DLD1 (cell line): ENCODE results near the gene TMEM132D.

Experiments
- in situ Hi-C: cut with HindIII; loops from 2 replicates; pipeline ENCODE4 v1.10.0; 2017; ENCODE audit warnings: low sequenced_read_pairs

Gene TMEM132D

GRCh38 chr12:129373746-129374145, 530.1 kb downstream of the TMEM132D start:
- in situ Hi-C loops = no loop called here

- in situ Hi-C loops = no loop called here
Observed at GRCh38 chr12:129372876-129373275, 530.9 kb downstream of the TMEM132D start.

- in situ Hi-C loops = no loop called here
Observed at GRCh38 chr12:129372348-129372747, 531.5 kb downstream of the TMEM132D start.

GRCh38 chr12:129371268-129371667, 532.6 kb downstream of the TMEM132D start:
- in situ Hi-C loops = no loop called here

GRCh38 chr12:129366656-129367055, 537.2 kb downstream of the TMEM132D start:
- in situ Hi-C loops = no loop called here

GRCh38 chr12:129363041-129363440, 540.8 kb downstream of the TMEM132D start:
- in situ Hi-C loops = no loop called here

GRCh38 chr12:129357233-129357632, 546.6 kb downstream of the TMEM132D start:
- in situ Hi-C loops = no loop called here

GRCh38 chr12:129351481-129351880, 552.3 kb downstream of the TMEM132D start:
- in situ Hi-C loops = no loop called here

GRCh38 chr12:129339336-129339735, 564.5 kb downstream of the TMEM132D start:
- in situ Hi-C loops = no loop called here

GRCh38 chr12:129337413-129337812, 566.4 kb downstream of the TMEM132D start:
- in situ Hi-C loops = no loop called here

- in situ Hi-C loops = no loop called here
Observed at GRCh38 chr12:129335773-129336172, 568.1 kb downstream of the TMEM132D start.

- in situ Hi-C loops = no loop called here
Observed at GRCh38 chr12:129332286-129332685, 571.5 kb downstream of the TMEM132D start.

- in situ Hi-C loops = no loop called here
Observed at GRCh38 chr12:129331356-129332085, 572.3 kb downstream of the TMEM132D start.

- in situ Hi-C loops = no loop called here
Observed at GRCh38 chr12:129328235-129328634, 575.6 kb downstream of the TMEM132D start.

- in situ Hi-C loops = no loop called here
Observed at GRCh38 chr12:129325566-129325965, 578.3 kb downstream of the TMEM132D start.

GRCh38 chr12:129312048-129312447, 591.8 kb downstream of the TMEM132D start:
- in situ Hi-C loops = no loop called here

GRCh38 chr12:129310346-129310745, 593.5 kb downstream of the TMEM132D start:
- in situ Hi-C loops = no loop called here

- in situ Hi-C loops = no loop called here
Observed at GRCh38 chr12:129305851-129306250, 598.0 kb downstream of the TMEM132D start.

- in situ Hi-C loops = no loop called here
Observed at GRCh38 chr12:129304529-129304928, 599.3 kb downstream of the TMEM132D start.

GRCh38 chr12:129300011-129300410, 603.8 kb downstream of the TMEM132D start:
- in situ Hi-C loops = no loop called here

GRCh38 chr12:129298921-129299320, 604.9 kb downstream of the TMEM132D start:
- in situ Hi-C loops = no loop called here

- in situ Hi-C loops = no loop called here
Observed at GRCh38 chr12:129296671-129297070, 607.2 kb downstream of the TMEM132D start.

GRCh38 chr12:129294868-129295267, 609.0 kb downstream of the TMEM132D start:
- in situ Hi-C loops = loop anchor here (5.0 kb wide), 1 partner anchor 38 kb away; no protein-coding TSS in a partner anchor
